ENCODE results near the gene STAC3.

STAC3 gene

DNA sequence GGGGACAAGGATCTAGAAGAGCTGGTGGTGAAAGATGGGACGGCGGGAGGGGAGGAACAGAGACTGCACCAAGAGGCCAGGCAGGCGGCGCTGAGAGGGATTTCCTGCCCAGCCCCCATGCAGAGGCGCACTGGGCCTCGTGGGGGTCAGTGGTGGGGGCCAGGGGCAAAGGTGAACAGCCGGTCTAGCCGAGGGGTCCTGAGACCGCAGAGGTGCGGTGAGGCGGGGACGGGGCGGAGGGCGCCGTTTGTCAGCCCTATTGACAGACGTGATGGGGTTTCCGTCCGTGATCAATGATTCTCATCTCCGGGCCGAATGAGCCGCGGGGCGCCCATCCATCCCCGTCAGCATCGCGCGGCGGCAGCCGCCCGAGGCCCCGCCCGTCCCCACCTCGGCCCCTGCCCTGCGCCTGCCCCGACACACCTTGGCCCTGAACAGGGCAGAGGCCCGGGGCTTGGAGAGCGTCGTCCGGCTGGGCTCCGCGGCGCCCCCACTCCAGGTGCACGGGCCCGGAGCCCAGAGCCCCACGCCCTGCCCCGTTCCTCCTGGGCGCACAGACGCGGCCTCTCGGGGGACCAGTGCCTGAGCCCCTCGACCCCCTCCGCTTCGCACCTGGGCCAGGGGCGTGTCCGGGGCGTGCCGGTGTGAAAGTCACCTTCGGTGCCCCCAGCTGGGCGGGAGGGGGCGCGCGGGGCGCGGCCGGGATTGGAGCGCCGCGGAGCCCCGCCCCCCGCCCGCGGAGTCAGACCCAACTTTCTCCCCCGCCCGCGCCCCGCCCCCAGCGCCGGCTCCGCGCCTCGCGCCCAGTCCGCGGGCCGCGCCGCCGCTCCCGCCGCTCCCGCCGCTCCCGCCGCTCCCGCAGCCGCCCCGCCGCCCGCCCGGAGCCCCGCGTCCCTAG, 34.7 kb downstream of the STAC3 start, which contains the start of gene NXPH4 (continued):
- TF ChIP-seq PATZ1 (tag by site-specific recombination; IDR thresholded peaks at IDR 0.05) (peak; percentile 94; the same call in 1 of the 2 replicates), ZEB2 (tag by site-specific recombination; IDR thresholded peaks at IDR 0.05) (peak; percentile 86; the same call in 1 of the 2 replicates), ZXDB (tag by site-specific recombination; IDR thresholded peaks at IDR 0.05) (0 out of 2 replicates have a peak, but pooled peaks have one; percentile 8), ZNF174 (tag by site-specific recombination; IDR thresholded peaks at IDR 0.05) (no peak), GFI1B (tag by site-specific recombination; IDR thresholded peaks at IDR 0.05) (0 out of 2 replicates have a peak, but pooled peaks have one; percentile 33), SCRT1 (tag by site-specific recombination; IDR thresholded peaks at IDR 0.05; ENCODE audit: borderline replicate concordance) (no peak), ZNF335 (tag by site-specific recombination; conservative IDR thresholded peaks at IDR 0.05) (peak; percentile 40; the same call in 1 of the 2 replicates), ZNF658 (tag by site-specific recombination; IDR thresholded peaks at IDR 0.05) (no peak), ZBTB8A (tag by site-specific recombination; IDR thresholded peaks at IDR 0.05) (peak; percentile 88), BCL6B (tag by site-specific recombination; IDR thresholded peaks at IDR 0.05) (no peak), TCF7L2 (IDR thresholded peaks at IDR 0.05; ENCODE audit: borderline replicate concordance, low read depth, low read length) (no peak), ZIC2 (tag by site-specific recombination; IDR thresholded peaks at IDR 0.05) (peak; percentile 80), ZNF366 (tag by site-specific recombination; conservative IDR thresholded peaks at IDR 0.05) (peak; percentile 38; the same call in 1 of the 2 replicates), IKZF3 (tag by site-specific recombination; IDR thresholded peaks at IDR 0.05) (0 out of 2 replicates have a peak, but pooled peaks have one; percentile 10), KLF10 (tag by site-specific recombination; IDR thresholded peaks at IDR 0.05) (peak; percentile 93), ZNF155 (tag by site-specific recombination; IDR thresholded peaks at IDR 0.05) (no peak), ZBTB20 (tag by site-specific recombination; IDR thresholded peaks at IDR 0.05) (peak; percentile 41; the same call in 1 of the 2 replicates), ZNF24 (tag by site-specific recombination; IDR thresholded peaks at IDR 0.05) (0 out of 2 replicates have a peak, but pooled peaks have one; percentile 37), ZNF660 (tag by site-specific recombination; IDR thresholded peaks at IDR 0.05) (no peak), KLF8 (tag by site-specific recombination; IDR thresholded peaks at IDR 0.05) (peak; percentile 62; the same call in 1 of the 2 replicates), SCRT2 (tag by site-specific recombination; IDR thresholded peaks at IDR 0.05) (0 out of 2 replicates have a peak, but pooled peaks have one; percentile 46), ZBTB17 (tag by site-specific recombination; IDR thresholded peaks at IDR 0.05) (peak; percentile 77), ZBTB48 (tag by site-specific recombination; IDR thresholded peaks at IDR 0.05) (peak; percentile 2; the same call in 1 of the 2 replicates)
- TF ChIP-seq, protein P1, sequence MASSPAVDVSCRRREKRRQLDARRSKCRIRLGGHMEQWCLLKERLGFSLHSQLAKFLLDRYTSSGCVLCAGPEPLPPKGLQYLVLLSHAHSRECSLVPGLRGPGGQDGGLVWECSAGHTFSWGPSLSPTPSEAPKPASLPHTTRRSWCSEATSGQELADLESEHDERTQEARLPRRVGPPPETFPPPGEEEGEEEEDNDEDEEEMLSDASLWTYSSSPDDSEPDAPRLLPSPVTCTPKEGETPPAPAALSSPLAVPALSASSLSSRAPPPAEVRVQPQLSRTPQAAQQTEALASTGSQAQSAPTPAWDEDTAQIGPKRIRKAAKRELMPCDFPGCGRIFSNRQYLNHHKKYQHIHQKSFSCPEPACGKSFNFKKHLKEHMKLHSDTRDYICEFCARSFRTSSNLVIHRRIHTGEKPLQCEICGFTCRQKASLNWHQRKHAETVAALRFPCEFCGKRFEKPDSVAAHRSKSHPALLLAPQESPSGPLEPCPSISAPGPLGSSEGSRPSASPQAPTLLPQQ (tag by site-specific recombination; IDR thresholded peaks at IDR 0.05) = peak; percentile 17; the same call in 1 of the 2 replicates
- TF ChIP-seq, protein P2, sequence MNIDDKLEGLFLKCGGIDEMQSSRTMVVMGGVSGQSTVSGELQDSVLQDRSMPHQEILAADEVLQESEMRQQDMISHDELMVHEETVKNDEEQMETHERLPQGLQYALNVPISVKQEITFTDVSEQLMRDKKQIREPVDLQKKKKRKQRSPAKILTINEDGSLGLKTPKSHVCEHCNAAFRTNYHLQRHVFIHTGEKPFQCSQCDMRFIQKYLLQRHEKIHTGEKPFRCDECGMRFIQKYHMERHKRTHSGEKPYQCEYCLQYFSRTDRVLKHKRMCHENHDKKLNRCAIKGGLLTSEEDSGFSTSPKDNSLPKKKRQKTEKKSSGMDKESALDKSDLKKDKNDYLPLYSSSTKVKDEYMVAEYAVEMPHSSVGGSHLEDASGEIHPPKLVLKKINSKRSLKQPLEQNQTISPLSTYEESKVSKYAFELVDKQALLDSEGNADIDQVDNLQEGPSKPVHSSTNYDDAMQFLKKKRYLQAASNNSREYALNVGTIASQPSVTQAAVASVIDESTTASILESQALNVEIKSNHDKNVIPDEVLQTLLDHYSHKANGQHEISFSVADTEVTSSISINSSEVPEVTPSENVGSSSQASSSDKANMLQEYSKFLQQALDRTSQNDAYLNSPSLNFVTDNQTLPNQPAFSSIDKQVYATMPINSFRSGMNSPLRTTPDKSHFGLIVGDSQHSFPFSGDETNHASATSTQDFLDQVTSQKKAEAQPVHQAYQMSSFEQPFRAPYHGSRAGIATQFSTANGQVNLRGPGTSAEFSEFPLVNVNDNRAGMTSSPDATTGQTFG (tag by site-specific recombination; IDR thresholded peaks at IDR 0.05; ENCODE audit: borderline replicate concordance) = no peak
- TF ChIP-seq, protein P3, sequence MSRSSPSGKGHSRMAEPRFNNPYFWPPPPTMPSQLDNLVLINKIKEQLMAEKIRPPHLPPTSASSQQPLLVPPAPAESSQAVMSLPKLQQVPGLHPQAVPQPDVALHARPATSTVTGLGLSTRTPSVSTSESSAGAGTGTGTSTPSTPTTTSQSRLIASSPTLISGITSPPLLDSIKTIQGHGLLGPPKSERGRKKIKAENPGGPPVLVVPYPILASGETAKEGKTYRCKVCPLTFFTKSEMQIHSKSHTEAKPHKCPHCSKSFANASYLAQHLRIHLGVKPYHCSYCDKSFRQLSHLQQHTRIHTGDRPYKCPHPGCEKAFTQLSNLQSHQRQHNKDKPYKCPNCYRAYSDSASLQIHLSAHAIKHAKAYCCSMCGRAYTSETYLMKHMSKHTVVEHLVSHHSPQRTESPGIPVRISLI (tag by site-specific recombination; IDR thresholded peaks at IDR 0.05) = no peak
- TF ChIP-seq, protein P4, sequence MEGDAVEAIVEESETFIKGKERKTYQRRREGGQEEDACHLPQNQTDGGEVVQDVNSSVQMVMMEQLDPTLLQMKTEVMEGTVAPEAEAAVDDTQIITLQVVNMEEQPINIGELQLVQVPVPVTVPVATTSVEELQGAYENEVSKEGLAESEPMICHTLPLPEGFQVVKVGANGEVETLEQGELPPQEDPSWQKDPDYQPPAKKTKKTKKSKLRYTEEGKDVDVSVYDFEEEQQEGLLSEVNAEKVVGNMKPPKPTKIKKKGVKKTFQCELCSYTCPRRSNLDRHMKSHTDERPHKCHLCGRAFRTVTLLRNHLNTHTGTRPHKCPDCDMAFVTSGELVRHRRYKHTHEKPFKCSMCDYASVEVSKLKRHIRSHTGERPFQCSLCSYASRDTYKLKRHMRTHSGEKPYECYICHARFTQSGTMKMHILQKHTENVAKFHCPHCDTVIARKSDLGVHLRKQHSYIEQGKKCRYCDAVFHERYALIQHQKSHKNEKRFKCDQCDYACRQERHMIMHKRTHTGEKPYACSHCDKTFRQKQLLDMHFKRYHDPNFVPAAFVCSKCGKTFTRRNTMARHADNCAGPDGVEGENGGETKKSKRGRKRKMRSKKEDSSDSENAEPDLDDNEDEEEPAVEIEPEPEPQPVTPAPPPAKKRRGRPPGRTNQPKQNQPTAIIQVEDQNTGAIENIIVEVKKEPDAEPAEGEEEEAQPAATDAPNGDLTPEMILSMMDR (tag by site-specific recombination; IDR thresholded peaks at IDR 0.05) = peak; percentile 48; the same call in 1 of the 2 replicates

Measured in HEK293 (cell line).